ENCODE results near the gene ARMH4.

Gene ARMH4

DNA sequence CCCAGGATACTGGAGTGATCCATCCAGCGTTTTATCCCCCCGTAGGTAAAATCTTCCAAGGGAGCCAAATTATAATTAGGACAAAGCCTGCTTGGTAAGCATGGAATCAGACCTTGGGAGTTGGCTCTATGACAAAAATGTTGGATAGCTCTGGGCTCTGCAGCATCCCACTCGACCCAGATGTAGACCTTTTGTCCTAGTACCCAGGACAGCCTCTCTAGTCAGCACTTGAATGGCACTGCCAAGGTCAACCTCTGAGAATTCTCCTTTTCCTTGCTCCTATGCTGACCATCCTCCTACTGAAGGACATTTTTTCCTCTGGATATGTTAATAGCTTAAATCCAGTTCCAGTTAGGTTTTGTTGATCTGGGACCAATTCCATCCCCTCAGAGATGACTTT lies 181.4 kb downstream of the ARMH4 start:
- no peak for DNase-seq (ENCODE audit: low read depth)
- no peak overlapping the region for H3K4me3 ChIP-seq (ENCODE audit: low read length)
- TF ChIP-seq, protein P1, sequence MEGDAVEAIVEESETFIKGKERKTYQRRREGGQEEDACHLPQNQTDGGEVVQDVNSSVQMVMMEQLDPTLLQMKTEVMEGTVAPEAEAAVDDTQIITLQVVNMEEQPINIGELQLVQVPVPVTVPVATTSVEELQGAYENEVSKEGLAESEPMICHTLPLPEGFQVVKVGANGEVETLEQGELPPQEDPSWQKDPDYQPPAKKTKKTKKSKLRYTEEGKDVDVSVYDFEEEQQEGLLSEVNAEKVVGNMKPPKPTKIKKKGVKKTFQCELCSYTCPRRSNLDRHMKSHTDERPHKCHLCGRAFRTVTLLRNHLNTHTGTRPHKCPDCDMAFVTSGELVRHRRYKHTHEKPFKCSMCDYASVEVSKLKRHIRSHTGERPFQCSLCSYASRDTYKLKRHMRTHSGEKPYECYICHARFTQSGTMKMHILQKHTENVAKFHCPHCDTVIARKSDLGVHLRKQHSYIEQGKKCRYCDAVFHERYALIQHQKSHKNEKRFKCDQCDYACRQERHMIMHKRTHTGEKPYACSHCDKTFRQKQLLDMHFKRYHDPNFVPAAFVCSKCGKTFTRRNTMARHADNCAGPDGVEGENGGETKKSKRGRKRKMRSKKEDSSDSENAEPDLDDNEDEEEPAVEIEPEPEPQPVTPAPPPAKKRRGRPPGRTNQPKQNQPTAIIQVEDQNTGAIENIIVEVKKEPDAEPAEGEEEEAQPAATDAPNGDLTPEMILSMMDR (conservative IDR thresholded peaks at IDR 0.05; ENCODE audit: low read depth, low read length), result no peak

- H3K4me3 ChIP-seq (ENCODE audit: low read length), result no peak overlapping the region
- no peak for DNase-seq (ENCODE audit: low read depth)
- TF ChIP-seq, protein P1 (conservative IDR thresholded peaks at IDR 0.05; ENCODE audit: low read depth, low read length), result no peak
Observed at GRCh38 chr14:57970175-57970574, 181.8 kb downstream of the ARMH4 start.

GRCh38 chr14:57963071-57963470 lies 188.9 kb downstream of the ARMH4 start:
- no peak overlapping the region for H3K4me3 ChIP-seq (ENCODE audit: low read length)
- DNase-seq (ENCODE audit: low read depth), result no peak
- TF ChIP-seq, protein P1 (conservative IDR thresholded peaks at IDR 0.05; ENCODE audit: low read depth, low read length), result no peak

DNA sequence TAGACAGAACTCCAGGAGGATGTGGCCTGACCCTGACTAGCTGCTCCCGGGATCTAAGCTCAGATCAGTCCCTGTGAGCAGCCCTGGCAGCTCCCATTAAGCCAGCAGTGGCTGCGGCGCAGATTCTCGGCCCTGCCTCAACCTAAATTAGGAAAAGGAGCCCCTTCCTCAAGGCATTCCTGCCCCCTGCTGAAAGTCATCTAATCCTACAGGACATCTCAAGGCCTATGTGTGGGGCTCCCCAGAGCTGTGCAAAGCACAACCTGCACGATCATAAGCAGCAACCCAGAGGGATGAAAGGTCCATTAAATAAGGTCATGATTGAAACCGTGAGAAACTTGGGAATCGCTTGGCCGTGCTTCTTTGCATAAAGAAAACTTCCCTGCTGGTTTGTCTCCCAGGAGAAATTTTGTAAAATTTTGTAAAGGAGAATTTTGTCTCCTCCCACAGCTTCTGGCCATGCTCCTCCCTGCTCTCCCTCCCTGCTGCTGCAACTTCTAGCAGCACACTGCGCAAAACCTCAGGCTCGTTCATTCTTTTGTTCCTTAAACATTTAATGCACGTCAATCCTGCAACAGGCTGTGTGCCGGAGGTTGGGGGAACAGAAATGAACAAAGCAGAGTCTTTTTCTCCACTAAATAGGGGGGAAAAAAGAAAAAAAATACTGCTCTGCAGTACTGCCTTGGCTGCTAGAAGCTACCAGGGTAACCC lies 189.5 kb downstream of the ARMH4 start:
- H3K4me3 ChIP-seq (ENCODE audit: low read length), result no peak overlapping the region
- TF ChIP-seq, protein P1 (conservative IDR thresholded peaks at IDR 0.05; ENCODE audit: low read depth, low read length), result no peak
- no peak for DNase-seq (ENCODE audit: low read depth)

- no peak overlapping the region for H3K4me3 ChIP-seq (ENCODE audit: low read length)
- no peak for DNase-seq (ENCODE audit: low read depth)
- TF ChIP-seq, protein P1 (conservative IDR thresholded peaks at IDR 0.05; ENCODE audit: low read depth, low read length), result no peak
Observed at GRCh38 chr14:57961786-57962060, 190.3 kb downstream of the ARMH4 start.

DNA sequence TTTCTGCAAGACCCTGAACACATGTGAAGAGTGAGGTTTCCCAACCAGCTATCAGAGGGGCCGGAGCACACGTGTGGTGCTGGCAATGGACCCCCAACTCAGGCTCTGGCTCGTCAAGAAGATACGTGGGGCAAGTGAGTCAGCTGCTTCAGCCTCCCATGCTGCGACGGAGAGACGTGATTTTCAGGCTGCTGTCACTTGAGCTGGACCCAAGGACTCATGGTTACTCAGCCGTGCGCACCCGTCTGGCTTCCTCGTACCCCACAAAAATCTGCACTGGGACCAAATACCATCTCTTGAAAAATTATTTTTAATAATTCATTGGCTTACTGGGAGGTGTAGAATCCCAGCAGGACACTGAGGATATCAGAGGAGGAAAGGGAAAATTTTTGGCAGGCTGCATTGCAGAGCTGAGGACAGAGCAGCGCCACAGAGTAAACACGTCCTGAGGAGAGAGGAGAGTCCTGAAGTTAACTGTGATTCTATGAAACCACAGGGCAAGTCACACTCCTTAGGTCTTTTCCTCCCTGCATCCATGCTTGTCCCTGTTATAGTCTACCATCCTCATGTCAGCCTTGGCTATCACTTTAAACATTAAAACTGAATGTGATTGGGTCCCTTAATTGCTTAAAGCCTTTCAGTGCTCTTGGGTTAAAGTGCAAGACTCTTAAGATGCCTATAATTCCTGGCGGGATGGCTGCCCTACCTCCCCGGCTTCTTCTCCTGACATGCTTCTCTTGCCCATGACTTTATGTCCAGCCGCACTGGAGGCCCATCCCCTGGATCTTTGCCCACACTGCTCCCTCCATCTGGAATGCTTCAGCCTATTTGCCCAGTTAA lies 190.8 kb downstream of the ARMH4 start:
- DNase-seq (ENCODE audit: low read depth), result no peak
- TF ChIP-seq, protein P1 (conservative IDR thresholded peaks at IDR 0.05; ENCODE audit: low read depth, low read length), result no peak
- H3K4me3 ChIP-seq (ENCODE audit: low read length), result no peak overlapping the region

DNA sequence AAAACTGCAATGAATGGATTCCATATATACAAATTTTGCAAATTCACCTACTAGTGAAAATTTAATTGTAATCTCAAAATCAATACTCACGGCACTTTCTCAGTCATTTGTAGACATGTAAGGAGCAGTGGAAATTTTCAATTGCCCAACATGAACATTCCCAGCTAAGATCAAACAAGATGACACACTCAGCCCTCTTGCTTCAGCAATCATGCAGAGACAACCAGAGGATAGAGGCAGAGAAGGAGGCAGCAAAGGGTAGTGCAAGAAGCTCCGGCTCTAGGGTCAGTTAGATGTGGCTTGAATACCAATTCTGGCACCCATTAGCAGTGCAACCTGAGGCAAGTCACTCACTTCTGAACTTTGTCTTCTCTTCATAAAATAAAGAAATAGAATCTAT lies 194.6 kb downstream of the ARMH4 start:
- no peak overlapping the region for H3K4me3 ChIP-seq (ENCODE audit: low read length)
- TF ChIP-seq, protein P1 (conservative IDR thresholded peaks at IDR 0.05; ENCODE audit: low read depth, low read length), result no peak
- DNase-seq (ENCODE audit: low read depth), result no peak
